Activated T-cell treated with anti-CD3 and anti-CD28 coated beads for 48 hours (primary cell): Measurements from ENCODE around the gene WASF2.
A peak's percentile ranks its signal among the peaks of the same experiment; 100 is the strongest.
"Not testable (repeated sequence)": the region's sequence is repeated elsewhere in the genome, so short reads cannot be mapped to it uniquely, and the experiment has no call there.

ENCODE experiments used
- DNase-seq: peaks from one replicate; pipeline ENCODE4 v3.0.0-alpha.2; 2020; ENCODE audit warnings: low read depth

Gene WASF2

DNA sequence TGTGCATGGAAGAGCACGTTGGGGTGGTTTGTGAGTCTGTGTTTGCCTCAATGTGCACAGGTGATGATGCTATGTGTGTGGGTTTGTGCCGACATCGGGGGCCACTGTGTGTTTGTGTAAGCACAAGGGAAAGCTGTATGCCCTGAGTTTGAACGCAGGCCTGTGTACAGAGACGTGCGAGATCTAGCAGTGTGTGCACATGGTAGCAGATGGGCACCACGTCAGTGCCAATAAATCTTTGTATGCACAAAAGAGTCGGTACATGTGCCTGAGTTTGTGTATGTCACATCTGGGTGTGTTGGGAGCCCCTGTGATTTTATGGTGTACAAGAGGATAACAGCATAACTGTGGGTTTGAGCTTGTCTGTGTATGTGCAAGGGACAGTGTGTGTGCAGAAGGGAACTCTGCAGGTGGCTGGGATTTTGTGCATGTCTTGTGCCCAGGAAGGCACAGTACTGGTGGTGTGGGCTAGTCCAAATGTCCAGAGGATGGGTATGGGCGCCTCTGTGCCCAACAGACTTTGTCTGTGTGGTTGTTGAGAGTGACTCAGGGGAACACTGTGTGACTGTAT lies 32.0 kb upstream of the WASF2 start:
- DNase-seq = no peak

DNA sequence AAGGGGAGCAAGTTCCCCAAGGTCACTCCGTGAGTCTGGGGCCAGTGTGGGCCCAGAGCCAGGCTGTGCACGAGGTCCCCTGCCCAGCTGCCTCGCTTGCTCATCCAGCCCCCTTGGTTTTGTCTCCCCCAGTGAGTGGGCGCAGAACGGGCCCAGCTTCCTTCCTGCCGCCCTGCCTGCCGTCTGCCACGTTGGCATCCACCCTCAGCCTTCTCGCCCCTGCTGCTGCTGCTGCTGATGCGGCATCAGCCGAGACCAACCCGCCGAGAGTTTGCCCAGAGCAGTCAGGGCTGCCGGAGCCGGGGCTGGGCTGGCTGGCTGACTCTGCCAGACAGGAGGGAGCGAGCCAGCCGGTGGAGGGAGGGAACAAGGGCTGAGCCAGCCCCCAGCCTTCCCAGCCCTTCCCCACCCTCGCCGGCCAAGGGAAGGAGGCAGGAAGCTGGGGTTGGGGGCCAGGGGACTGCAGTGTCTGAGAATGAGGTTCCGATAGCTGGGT lies 31.4 kb upstream of the WASF2 start:
- peak; percentile 49 for DNase-seq

- no peak for DNase-seq
Measured at GRCh38 chr1:27520651-27521050, 30.7 kb upstream of the WASF2 start.

GRCh38 chr1:27519331-27520258 lies 29.6 kb upstream of the WASF2 start:
- DNase-seq = no peak

DNA sequence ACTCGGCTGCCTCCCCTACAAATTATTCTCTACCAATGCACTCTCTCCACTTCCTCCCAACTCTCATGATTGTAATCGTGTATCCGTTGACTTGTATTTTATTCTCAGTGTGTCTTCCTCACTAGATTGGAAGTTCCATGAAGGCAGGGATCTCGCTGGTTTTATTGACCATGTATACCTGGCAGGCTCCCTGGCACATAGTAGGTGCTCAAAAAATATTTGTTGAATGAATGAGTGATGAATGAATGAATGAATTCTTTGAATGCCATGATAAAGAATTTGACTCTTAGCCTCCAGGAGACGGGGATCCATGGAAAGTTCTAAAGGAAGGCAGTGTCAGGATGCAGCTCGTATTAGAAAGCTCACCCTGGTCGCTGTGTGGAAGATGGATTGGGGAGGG lies 28.8 kb upstream of the WASF2 start:
- no peak for DNase-seq

DNA sequence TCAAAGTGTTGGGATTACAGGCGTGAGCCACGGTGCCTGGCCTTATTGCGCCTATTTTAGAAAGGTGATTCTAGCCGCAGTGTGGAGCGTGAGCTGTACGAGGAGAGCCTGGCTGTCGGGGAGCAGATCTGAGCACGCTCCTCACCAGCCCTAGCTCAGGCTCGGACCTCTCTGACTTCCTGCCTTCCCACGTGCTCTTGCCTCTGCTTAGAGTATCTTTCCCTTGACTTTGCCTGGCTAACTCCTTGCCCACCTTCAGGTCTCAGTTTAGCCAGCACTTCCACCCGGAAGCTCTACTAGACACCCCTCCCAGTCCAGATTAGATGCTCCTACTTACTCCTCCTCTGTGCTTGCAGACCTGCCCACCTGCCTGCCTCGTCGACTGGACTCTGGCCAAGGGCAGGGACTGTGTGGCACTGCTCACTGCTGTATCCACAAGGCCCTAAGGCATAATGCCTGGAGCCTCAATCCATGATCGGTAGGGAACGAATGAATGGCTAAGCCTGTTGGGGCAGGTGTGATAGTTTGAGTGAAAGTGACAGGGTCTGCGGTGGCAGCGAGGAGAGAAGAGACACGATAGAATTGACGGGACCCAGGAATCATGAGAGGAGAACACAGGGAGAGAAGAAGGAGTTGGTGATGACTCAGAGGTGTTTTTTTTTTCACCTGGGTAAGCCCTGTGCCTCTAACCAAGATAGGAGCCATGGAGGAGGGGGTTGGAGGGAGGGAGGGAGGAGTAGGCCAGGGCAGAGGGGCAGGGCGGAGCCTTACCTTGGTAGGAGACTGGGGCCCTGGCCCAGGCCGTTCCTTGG lies 28.1 kb upstream of the WASF2 start:
- DNase-seq = no peak

DNA sequence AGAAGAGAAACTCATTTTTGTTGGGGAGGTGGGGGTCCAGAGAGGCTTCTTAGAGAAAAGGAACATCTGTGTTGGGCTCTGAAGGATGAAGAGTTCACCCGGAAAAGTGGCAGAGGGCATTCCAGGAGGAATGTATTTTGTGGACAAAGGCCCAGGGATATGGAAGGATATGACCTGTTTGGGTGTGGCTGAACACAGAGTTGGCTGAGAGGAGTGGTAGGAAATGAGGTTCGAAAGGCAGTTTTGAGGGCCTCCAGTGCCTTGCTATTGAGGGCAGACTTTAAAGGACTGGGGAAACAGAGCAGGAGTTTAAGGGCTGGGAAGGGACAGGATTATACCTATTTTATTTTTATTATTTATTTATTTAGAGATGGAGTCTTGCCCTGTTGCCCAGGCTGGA lies 27.3 kb upstream of the WASF2 start:
- DNase-seq = no peak

- DNase-seq = no peak
Measured at GRCh38 chr1:27515626-27516025, 25.7 kb upstream of the WASF2 start.

DNA sequence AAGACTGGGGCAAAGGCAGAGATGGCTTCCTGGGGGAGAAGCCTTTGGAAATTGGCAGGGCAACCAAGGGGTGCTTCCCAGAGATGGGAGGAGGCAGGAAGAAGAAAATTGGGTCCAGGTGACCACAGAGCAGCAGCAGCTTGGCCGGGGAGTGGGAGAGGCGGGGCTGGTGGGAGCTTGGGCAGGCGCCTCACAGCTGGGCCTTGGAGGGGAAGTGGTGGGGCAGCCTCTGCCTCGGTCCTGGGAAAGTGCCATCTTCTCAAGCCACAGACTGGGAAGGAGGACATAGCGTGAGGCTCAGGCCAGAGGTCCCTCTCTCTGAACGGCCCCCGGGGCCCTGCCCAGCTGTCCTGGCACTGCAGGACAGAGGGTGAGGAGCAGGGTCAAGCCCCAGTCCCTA lies 24.0 kb upstream of the WASF2 start:
- no peak for DNase-seq

- DNase-seq = no peak
Measured at GRCh38 chr1:27513528-27513927, 23.6 kb upstream of the WASF2 start.

DNA sequence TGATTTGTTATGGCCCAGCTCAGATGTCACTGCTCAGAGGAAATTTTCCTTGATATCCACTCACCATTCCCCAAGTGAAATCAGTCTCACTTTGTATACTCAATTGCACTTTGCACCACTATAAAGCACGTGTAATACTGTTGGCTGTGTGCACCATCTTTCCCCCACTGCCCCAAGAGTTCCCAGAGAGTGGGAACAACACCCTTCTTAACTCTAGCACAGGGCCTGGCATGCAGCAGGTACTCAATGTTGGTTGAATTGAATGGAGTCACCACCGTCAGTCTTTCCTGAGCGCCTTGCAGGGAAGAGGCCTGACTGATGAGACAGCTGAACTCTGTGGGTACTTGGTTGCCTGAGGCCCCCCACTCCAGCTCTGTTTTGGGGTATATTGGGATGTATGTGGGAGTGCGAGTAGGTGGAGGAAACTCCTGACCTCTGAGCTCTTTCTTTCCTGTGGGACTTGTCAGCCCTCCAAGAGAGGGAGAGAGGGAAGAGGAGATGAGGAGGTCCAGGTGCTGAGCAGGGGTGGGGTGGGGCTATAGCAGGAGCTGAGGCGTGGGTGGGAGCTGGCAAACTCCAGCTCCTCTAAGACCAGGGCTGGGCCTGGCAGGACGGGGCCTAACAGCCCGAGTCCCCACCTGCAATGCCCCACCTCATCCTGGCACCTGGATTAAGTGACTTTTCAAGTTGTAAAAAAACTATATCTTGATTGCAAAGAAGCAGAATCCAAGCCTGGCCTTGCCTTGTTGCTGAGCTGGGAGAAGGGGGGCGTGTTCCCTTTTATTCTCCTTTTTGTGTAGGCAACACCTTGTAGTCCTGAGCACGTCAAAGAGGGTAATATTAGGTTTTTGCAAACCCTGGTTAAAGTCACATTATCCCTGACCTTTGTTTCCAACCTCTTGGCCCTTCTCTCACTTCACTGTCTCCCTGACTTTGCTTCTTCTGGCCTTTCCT lies 19.4 kb upstream of the WASF2 start:
- no peak for DNase-seq

- DNase-seq = no peak
Measured at GRCh38 chr1:27507960-27508665, 18.1 kb upstream of the WASF2 start.

DNA sequence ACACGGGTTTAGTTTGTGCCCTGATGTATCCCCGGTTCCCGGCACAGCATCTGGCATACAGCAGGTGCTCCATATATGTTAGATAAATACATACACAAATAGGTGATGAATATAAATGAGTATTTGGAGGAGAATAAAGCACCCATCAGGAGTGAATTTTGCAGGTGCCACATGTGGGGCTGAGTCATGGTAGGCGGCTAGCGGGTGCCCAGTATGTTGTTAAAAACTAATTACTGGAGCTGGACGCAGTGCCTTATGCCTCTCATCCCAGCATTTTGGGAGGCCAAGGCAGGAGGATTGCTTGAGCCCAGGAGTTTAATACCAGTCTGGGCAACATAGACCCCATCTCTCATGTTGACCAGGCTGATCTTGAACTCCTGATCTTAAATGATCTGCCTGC lies 16.7 kb upstream of the WASF2 start:
- no peak for DNase-seq

DNA sequence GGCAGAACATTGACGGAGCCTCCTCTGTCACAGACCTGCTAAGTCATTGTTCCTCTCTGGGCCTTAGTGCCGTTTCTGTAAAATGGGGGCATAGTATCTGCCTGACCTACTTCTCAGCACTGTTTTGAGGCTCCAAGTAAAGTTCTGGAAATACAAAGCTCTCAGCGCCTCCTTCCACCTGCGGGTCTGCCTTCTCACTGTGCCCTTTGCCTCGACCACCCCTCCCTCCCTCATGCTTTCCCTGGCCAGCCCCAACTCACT lies 15.4 kb upstream of the WASF2 start:
- DNase-seq = no peak

GRCh38 chr1:27504588-27505419 lies 14.8 kb upstream of the WASF2 start:
- no peak for DNase-seq

GRCh38 chr1:27503844-27504587 lies 14.0 kb upstream of the WASF2 start:
- no peak for DNase-seq

DNA sequence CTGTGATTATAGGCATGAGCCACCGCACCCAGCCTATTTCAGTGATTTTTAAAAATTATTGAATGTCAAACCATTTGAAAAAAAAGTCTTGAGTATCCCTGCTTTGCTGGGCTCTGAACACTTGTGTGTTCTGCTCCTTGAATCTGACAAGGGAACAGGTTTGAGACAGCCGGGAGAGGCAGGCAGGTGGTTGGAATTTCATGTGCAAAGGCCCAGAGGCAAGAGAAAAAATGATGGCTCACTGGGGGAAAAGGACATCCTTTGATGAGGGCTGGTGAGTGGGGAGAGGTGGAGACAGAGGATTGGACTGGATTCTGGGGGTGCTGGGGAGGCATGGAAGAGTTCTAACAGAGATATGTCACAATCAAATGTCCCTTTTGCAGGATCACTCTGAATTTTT lies 13.1 kb upstream of the WASF2 start:
- no peak for DNase-seq

- DNase-seq = not testable (repeated sequence)
Measured at GRCh38 chr1:27501159-27501558, 11.2 kb upstream of the WASF2 start.

GRCh38 chr1:27499142-27499541 lies 9.2 kb upstream of the WASF2 start:
- no peak for DNase-seq
